Neural crest cell (in vitro differentiated cells): ENCODE measurements around the gene PTCD2. TPM values are rescaled to one million over a fixed set of nuclear protein-coding genes. Genes with fewer than 3 reads are reported as not detected.
"Not testable (repeated sequence)": the region's sequence is repeated elsewhere in the genome, so short reads cannot be mapped to it uniquely, and the experiment has no call there.

Experiments used
- DNase-seq: peaks from one replicate; pipeline ENCODE4 v3.0.0; 2021; ENCODE audit warnings: low read depth, mixed read lengths, low spot score
- H3K27ac Mint-ChIP-seq: one replicate; pipeline ENCODE4 v1.8.0; 2021; ENCODE audit warnings: mild to moderate bottlenecking, mixed read lengths; ENCODE audit not compliant: unreplicated experiment
- H3K27me3 Mint-ChIP-seq: 2 replicates; pipeline ENCODE4 v1.8.0; 2021; ENCODE audit warnings: low read depth, mild to moderate bottlenecking, mixed read lengths
- H3K36me3 Mint-ChIP-seq: 2 replicates; pipeline ENCODE4 v1.8.0; 2021; ENCODE audit warnings: low read depth, mild to moderate bottlenecking, mixed read lengths
- H3K4me1 Mint-ChIP-seq: 2 replicates; pipeline ENCODE4 v1.8.0; 2021; ENCODE audit warnings: mixed read lengths
- H3K4me3 Mint-ChIP-seq: one replicate; pipeline ENCODE4 v1.8.0; 2021; ENCODE audit warnings: mild to moderate bottlenecking, mixed read lengths
- H3K9me3 Mint-ChIP-seq: 2 replicates; pipeline ENCODE4 v1.8.0; 2021; ENCODE audit warnings: mixed read lengths
- CTCF ChIP-seq: fragments of 200-600 bp; sonication (generic); conservative IDR thresholded peaks from 2 replicates; pipeline ENCODE4 v1.5.0; 2021; ENCODE audit warnings: antibody characterized with exemption, mild to moderate bottlenecking
- total RNA-seq: library from RNA; stranded (reverse); gene quantifications from 2 replicates; pipeline ENCODE4 v1.2.1, GENCODE V29; 2021

The PTCD2 gene
- total RNA-seq, 1 donor from 2014 or later = 13.6 TPM

- Mint-ChIP-seq H3K36me3 (peaks cover 13% of the 10 kb centered on the region), H3K9me3 (no peaks in the 10 kb centered on the region), H3K27me3 (no peaks in the 10 kb centered on the region), H3K27ac (no peak overlapping the region), H3K4me3 (no peak overlapping the region), H3K4me1 (peaks cover 2% of the 10 kb centered on the region)
- no peak for DNase-seq
- no peak for TF ChIP-seq CTCF
Observed at GRCh38 chr5:72296256-72296655, 23.9 kb upstream of the PTCD2 start.

GRCh38 chr5:72298136-72298535 lies 22.0 kb upstream of the PTCD2 start:
- not testable (repeated sequence) for H3K4me3 Mint-ChIP-seq, DNase-seq, H3K9me3 Mint-ChIP-seq, H3K27me3 Mint-ChIP-seq
- Mint-ChIP-seq H3K4me1 (peaks cover 21% of the 10 kb centered on the region), H3K36me3 (peaks cover 18% of the 10 kb centered on the region), H3K27ac (peak overlapping the region; percentile 68)

GRCh38 chr5:72298711-72299110 lies 21.5 kb upstream of the PTCD2 start:
- DNase-seq = no peak
- H3K27me3 Mint-ChIP-seq = no peaks in the 10 kb centered on the region

GRCh38 chr5:72300590-72301339 lies 19.4 kb upstream of the PTCD2 start:
- no peak overlapping the region for H3K27ac Mint-ChIP-seq
- DNase-seq = no peak
- H3K4me3 Mint-ChIP-seq = no peak overlapping the region
- H3K27me3 Mint-ChIP-seq = no peaks in the 10 kb centered on the region
- peaks cover 13% of the 10 kb centered on the region for H3K36me3 Mint-ChIP-seq
- peaks cover 29% of the 10 kb centered on the region for H3K4me1 Mint-ChIP-seq
- TF ChIP-seq CTCF = peak; percentile 34
- no peaks in the 10 kb centered on the region for H3K9me3 Mint-ChIP-seq

More at GRCh38 chr5:72298711-72299110, 21.5 kb upstream of the PTCD2 start:
- no peaks in the 10 kb centered on the region for H3K9me3 Mint-ChIP-seq
- H3K4me1 Mint-ChIP-seq = peaks cover 21% of the 10 kb centered on the region
- TF ChIP-seq CTCF = no peak
- H3K4me3 Mint-ChIP-seq = no peak overlapping the region
- H3K27ac Mint-ChIP-seq = no peak overlapping the region
- H3K36me3 Mint-ChIP-seq = peaks cover 18% of the 10 kb centered on the region

GRCh38 chr5:72301557-72301956 lies 18.6 kb upstream of the PTCD2 start:
- Mint-ChIP-seq H3K4me3 (no peak overlapping the region), H3K27me3 (no peaks in the 10 kb centered on the region), H3K27ac (no peak overlapping the region), H3K9me3 (no peaks in the 10 kb centered on the region), H3K4me1 (peaks cover 29% of the 10 kb centered on the region), H3K36me3 (peaks cover 13% of the 10 kb centered on the region)
- TF ChIP-seq CTCF = no peak
- no peak for DNase-seq

GRCh38 chr5:72302171-72302570 lies 18.0 kb upstream of the PTCD2 start:
- H3K27ac Mint-ChIP-seq = peak overlapping the region; percentile 29
- peaks cover 13% of the 10 kb centered on the region for H3K36me3 Mint-ChIP-seq
- H3K4me3 Mint-ChIP-seq = no peak overlapping the region
- H3K9me3 Mint-ChIP-seq = no peaks in the 10 kb centered on the region
- peaks cover 30% of the 10 kb centered on the region for H3K4me1 Mint-ChIP-seq
- no peak for TF ChIP-seq CTCF
- DNase-seq = no peak
- H3K27me3 Mint-ChIP-seq = no peaks in the 10 kb centered on the region
